Left ventricle myocardium inferior (tissue), 1 donor: ENCODE results near the gene MAGI1. TPM values are rescaled to one million over a fixed set of nuclear protein-coding genes. Genes with fewer than 3 reads are reported as not detected.

Experiments used
- DNase-seq: peaks from one replicate; pipeline ENCODE4 v3.0.0-alpha.2; 2020
- H3K27ac ChIP-seq: fragments of 200-600 bp; replicated peaks from 2 replicates; pipeline ENCODE4 v1.8.0; 2021
- H3K27me3 ChIP-seq: fragments of 200-600 bp; 2 replicates; pipeline ENCODE4 v1.8.0; 2021; ENCODE audit warnings: low read depth
- H3K36me3 ChIP-seq: fragments of 200-600 bp; 2 replicates; pipeline ENCODE4 v1.8.0; 2021
- H3K4me1 ChIP-seq: fragments of 200-600 bp; 2 replicates; pipeline ENCODE4 v1.8.0; 2021
- H3K4me3 ChIP-seq: fragments of 200-600 bp; 2 replicates; pipeline ENCODE4 v1.8.0; 2021; ENCODE audit warnings: mild to moderate bottlenecking, moderate library complexity
- H3K9me3 ChIP-seq: fragments of 200-600 bp; replicated peaks from 2 replicates; pipeline ENCODE4 v1.8.0; 2021
- CTCF ChIP-seq: fragments of 200-600 bp; IDR thresholded peaks from 2 replicates; pipeline ENCODE4 v1.8.0; 2021; ENCODE audit warnings: antibody characterized with exemption, mild to moderate bottlenecking, borderline replicate concordance
- intact Hi-C: fragments of 100-400 bp; cut with micrococcal nuclease; formaldehyde crosslinking; loops from one replicate; pipeline ENCODE4 v1.11.0; 2022
- total RNA-seq: library from RNA; stranded (reverse); fragmentation: NEBNext Ultra II Directional; extraction: Animal tissue kit (Norgen Biotek cat#: 25700); gene quantifications from one replicate; pipeline ENCODE4 v1.2.1, GENCODE V29; 2021
- donor health status: DM: no; HTN: yes; CAD: no; lungs with severe emphysema.

The MAGI1 gene
- total RNA-seq, 1 donor from 2014 or later: 36.6 TPM

- intact Hi-C loops: no loop called here
- no peak for DNase-seq
- H3K27me3 ChIP-seq: no peaks in the 10 kb centered on the region
These were observed 221.1 kb downstream of the MAGI1 start for GRCh38 chr3:65817553-65818126.

GRCh38 chr3:65816208-65816607 lies 222.5 kb downstream of the MAGI1 start:
- Histone ChIP-seq H3K4me1 (peaks cover 19% of the 10 kb centered on the region), H3K36me3 (no peaks in the 10 kb centered on the region), H3K27me3 (no peaks in the 10 kb centered on the region), H3K4me3 (no peak overlapping the region), H3K27ac (no peak overlapping the region), H3K9me3 (no peaks in the 10 kb centered on the region)
- no peak for DNase-seq
- intact Hi-C loops: no loop called here
- no peak for TF ChIP-seq CTCF

More at GRCh38 chr3:65817553-65818126, 221.1 kb downstream of the MAGI1 start:
- no peak overlapping the region for H3K4me3 ChIP-seq
- H3K4me1 ChIP-seq: peaks cover 15% of the 10 kb centered on the region
- TF ChIP-seq CTCF: no peak
- H3K9me3 ChIP-seq: peaks cover 5% of the 10 kb centered on the region
- no peaks in the 10 kb centered on the region for H3K36me3 ChIP-seq
- no peak overlapping the region for H3K27ac ChIP-seq

- Histone ChIP-seq H3K27ac (no peak overlapping the region), H3K27me3 (no peaks in the 10 kb centered on the region), H3K9me3 (no peaks in the 10 kb centered on the region), H3K36me3 (no peaks in the 10 kb centered on the region), H3K4me3 (no peak overlapping the region), H3K4me1 (peaks cover 15% of the 10 kb centered on the region)
- DNase-seq: no peak
- no peak for TF ChIP-seq CTCF
- intact Hi-C loops: no loop called here
These were observed 223.7 kb downstream of the MAGI1 start for GRCh38 chr3:65814845-65815578.

- intact Hi-C loops: no loop called here
- H3K4me1 ChIP-seq: peaks cover 21% of the 10 kb centered on the region
These were observed 226.8 kb downstream of the MAGI1 start for GRCh38 chr3:65811892-65812291.

More at GRCh38 chr3:65811892-65812291, 226.8 kb downstream of the MAGI1 start:
- no peak for DNase-seq
- Histone ChIP-seq H3K9me3 (no peaks in the 10 kb centered on the region), H3K4me3 (no peak overlapping the region), H3K27me3 (no peaks in the 10 kb centered on the region), H3K27ac (no peak overlapping the region), H3K36me3 (no peaks in the 10 kb centered on the region)
- TF ChIP-seq CTCF: no peak
